ENCODE data around the gene TVP23C.
"Not testable (repeated sequence)": the region's sequence is repeated elsewhere in the genome, so short reads cannot be mapped to it uniquely, and the experiment has no call there.

TVP23C gene

DNA sequence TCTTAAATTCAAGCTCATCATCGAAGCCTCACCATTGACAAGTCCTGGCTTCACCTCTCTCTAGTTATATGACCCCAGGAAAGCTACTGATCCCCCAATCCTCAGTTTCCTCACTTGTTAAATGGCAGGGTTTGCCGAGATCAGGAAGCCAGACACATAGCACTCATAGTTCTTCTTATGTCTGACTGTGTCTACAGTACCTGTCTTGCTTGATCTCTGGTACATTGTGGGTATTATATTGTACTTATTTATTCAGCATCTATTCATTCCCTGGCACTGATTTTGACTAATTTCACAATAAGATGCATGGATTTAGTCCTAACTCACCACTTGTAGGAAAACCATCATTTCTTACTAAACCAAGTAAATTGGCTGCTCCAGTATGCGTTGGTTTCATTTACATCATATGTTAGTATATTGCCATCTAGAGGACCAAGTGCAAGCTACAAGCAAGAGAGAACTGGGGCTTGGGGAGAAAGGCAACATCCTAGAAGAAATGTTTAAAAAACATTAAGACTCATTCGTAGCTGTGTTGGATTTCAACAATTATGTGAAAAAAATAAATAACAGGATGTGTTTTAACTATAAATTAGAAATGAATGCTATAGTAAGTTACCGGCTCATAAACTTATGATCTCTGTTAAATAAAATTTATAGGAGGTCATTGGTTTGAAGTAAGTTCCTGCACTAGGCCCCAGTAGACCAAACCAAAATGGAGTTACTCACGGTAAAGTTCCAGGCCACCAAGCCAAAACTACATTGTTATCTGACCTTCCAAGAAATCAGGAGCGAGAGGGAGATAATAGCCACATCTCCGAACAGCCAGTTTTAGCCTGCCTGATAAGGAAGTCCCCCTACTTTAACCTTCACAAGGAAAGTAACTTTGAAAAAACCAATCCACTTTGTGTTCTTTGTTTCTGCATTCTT, 36.7 kb downstream of the TVP23C start:
- DNase-seq = not testable (repeated sequence)

DNA sequence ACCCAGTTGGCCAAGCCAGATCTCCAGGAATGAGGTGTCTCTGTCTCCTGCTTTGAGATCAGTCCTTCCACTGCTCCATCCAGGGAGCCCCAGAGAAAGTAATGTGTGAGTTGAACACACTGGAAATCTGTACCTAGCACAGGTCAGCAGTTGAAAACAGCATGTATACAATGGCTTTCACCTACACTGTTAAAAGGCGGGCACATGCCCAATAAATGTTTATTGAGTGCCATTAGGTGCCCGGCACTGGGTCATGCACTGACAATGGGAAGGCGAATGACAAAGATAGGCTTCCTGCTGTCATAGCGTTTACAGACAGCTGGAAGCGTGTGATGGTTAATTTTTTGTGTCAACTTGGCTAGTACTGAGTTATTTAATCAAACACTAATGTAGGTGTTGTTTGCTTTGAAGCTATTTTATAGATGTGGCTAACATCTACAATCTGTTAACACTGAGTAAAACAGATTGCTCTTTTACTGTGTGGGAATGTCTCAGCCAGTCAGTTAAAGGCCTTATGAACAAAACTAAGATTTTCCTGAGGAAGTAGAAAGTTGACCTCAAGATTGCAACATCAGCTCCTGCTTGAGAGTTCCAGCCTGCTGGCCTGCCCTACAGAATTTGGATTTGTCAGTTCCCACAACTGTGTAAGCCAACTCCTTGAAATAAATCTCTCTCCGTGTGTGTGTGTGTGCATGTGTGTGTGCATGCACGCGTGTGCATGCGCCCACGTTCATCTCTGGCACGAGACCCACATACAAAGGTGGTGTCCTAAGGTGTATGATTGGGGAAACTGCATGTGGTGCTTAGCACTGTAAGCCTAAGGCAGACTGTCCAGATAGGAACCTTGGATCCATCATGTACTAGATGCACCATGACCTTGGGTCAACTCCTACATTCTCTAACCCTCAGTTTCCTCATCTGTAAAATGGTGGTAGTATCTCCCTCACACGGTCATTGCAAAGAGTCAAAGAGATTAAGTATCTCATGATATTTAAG, 38.0 kb downstream of the TVP23C start:
- DNase-seq = not testable (repeated sequence)

DNA sequence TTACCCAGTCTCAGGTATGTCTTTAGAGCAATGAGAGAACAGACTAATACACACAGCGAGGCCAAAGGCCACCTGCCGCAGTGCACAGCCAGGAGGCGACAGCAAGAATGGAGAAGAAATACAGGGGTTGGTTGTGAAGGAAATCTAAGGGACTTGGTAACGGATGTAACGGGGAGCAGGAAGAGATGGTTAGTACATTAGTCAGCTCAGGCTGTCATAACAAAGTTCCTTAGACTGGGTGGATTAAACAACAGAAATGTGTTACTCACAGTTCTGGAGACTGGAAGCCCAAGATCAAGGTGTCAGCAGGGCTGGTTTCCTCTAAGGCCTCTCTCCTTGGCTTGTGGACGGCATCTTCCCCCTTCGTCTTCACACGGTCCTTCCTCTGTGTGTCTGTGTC, 47.1 kb downstream of the TVP23C start:
- DNase-seq = no peak

DNA sequence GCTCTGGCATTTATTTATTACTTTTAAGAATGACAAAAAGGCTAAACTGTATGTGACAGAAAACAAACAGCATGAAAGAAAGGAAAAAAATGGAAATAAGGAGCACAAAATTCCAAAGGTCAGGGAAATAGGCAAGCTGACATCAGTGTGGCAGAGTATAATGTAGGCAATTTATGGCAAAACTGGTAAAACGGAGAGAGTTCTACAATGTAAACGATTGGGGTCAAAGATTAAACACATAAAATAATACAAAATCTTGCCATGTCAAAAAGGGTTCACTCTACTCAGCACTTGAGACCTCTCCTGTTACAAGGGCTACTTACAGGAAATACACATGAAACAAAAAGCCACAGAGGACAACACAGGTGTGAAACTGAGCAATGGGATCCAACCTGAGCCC, 48.8 kb downstream of the TVP23C start:
- DNase-seq = no peak

DNA sequence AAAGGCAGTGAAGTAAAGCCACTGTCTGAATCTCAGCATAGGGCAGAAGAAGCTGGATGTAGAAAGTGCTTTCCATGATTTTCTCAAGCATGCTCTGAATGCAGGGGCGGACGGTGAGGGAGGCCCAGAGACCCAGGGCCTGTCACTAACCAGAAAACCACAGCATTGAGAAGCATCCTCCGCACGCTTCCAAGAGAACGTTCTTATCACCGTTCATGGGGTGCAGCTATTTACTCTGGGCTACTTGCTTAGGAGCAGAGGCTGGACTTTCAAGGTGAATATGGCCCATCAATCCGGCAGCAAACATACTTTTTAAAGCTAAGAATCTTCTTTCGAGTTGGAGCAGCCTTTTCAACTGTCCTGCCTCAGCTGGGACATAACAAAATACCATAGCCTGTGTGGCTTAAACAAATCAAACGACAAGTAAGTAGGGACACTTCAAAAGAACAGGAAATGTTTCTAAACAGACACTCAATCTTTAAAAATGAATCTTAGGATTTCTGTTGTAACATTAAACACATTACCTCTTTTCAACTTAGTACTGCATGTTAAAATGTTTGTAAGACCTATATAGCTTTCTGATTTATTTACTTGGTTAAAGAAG, 49.3 kb downstream of the TVP23C start:
- no peak for DNase-seq

DNA sequence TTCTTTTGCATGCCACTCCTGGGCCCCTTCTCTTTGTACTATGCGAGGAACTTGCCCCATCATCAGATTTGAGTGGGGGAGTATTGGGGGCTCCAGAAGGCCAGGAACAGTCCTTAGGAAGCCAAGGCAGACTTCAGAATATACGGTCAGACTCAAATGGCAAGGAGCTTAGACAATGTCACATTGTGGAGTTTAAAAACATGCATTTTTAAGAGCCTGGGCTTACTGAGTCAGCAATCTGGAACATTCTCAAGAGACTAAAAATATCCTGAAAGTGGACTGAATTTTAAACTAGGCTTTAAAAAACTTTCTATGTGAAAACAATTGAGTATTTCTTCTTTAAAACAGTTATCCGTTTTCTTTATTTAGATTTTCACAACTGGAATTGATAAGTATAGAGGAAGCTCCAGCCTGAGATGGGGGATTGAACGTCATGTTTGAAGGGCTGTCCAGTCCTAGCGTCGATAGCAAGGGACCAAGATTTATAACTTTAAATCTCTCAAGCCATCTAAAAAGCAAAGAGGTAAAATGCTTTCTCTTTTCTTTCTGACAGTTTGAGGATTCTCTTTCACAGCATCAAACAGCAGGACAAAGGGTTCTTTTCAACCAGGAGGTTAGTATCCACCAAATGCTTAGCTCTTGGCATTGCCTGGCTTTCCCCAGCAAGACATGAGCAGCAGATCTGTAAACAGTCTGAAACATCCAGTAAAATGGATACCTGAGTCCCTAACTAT, 50.1 kb downstream of the TVP23C start:
- DNase-seq = no peak

DNA sequence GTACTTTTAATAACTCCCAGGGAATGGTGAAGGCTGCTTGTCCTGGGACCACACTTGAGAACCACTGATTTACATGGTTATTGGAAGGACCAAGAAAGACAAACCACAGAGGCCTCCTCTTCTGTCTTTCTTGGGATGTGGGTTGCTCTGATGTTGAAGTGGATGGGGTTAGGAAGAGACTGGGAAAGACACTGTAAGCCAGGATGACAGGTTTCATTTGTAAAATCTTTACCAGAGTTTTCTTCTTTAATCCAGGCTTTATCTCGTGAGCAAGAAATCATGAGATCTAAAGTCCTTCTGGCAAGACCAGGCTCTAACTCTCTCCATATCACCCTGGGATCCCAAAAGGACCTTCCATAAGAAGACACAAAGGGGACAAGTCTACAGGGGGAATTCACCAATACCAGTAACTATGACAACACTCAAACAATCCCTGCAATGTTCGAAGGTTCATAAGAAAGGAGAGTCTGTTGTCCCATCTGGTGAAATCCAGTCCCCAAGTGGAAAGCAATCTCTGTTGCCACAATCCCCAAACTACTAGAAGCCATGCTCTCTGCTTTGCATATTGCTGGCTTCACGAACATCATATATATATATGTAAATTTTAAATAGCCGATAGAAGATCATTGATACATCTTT, 51.1 kb downstream of the TVP23C start:
- no peak for DNase-seq

DNA sequence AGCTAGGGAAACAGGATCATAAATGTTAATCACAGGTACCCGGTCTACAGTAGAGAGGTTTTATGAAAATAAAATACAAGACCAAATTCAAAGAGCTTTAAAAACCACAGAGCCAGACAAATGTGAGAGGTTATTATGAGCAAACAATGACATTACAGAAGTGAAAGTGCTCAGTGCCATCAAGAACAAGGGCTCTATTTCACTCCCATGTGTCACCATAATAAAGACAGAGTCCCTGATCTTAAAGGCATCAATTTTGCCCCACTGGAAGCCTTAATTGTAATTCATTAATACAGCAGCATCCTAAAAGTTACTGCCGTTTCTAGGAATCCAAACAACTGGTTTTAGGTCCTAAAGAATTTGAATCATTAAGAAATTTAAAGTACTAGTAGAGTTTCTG, 52.1 kb downstream of the TVP23C start:
- DNase-seq = no peak

DNA sequence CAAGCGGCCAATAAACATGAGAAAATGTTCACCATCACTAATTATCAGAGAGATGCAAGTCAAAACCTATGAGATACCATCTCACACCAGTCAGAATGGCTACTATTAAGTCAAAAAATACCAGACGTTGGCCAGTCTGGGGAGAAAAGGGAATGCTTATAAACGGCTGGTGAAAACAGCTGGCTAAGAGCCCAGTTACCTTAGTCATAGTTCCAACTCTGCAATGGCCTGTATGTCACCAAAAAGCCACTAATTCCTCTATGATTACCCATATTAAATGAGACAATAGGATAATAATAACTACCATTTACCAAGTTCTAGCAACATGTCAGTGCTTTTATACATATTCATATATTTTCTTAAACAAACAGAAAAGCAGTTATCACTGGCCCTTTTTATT, 52.9 kb downstream of the TVP23C start:
- DNase-seq = no peak

DNA sequence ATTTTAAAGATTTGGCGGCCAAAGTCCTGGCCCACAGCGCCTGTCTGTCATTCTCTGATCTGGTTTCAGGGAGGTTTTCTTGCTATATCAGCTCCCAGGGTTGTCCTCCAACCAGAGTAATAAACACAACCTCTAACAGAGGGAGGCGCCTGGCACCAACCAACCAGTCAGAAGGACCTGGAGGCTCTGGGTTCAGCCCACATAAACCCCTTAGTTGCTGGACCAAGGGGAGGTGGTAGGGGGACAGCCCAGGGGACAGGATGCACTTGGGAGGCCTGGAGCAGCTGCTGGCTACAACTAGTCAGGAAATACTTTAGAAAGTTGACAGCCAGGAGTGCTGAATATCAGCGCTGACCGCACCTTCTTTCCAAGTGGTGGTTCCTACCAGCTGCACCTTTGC, 54.2 kb downstream of the TVP23C start:
- no peak for DNase-seq

DNA sequence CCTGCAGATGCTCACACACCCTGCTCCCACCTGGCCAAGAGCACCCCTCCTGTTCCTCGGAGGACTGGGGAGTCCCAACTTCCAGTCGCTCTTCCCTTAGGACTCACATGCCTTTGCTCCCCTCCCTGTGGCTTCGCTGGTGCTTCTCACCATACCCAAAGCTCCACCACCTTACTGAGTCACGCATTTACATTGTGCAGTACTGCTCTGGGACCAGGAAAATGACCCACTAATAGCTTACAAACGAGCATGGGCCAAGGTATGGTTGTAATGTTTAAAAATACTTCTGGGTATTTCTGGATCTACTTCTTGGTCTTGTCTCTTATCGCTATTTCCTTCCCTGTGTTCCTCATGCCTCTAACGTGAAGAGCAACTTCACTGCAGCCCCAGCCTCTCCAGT, 54.8 kb downstream of the TVP23C start:
- no peak for DNase-seq

DNA sequence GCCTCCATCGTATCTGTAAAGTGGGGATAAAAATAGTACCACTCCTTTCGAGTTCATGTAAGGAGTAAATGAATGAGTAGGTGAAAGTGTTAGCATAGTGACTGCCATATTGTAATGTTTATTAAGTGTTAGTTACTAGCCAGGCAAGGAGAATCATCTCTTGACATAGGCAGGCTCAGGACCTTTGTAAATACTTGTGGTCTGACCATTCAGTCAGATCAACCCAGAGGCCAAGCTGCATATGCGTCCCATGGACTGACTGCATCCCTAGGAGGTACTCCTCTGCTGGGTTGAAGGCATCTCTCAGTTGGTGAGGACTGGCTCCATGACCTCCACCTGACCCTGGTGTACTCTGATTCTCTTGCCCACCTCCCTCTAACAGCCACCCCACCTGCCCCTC, 55.4 kb downstream of the TVP23C start:
- DNase-seq = no peak

DNA sequence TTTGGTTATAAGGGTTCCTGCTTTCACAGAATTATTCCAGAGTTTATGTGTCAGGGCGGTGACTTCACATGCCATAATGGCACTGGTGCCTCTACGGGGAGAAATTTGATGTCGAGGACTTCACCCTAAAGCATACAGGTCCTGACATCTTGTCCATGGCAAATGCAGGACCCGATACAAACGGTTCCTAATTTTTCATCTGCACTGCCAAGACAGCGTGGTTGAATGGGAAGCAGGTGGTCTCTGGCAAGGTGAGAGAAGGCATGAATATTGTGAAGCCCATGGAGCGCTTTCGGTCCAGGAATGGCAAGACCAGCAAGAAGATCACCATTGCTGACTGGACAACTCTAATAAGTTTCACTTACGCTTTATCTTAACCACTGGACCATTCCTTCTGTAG, 56.3 kb downstream of the TVP23C start:
- no peak for DNase-seq

DNA sequence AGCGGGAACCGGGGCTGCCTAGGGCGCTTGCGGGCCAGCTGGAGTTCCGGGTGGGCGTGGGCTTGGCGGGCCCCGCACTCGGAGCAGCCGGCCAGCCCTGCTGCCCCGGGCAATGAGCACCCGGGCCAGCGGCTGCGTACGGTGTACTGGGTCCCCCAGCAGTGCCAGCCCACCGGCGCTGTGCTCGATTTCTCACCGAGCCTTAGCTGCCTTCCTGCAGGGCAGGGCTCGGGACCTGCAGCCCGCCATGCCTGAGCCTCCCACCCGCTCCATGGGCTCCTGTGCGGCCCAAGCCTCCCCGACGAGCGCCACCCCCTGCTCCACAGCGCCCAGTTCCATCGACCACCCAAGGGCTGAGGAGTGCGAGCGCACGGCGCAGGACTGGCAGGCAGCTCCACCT, 57.6 kb downstream of the TVP23C start:
- DNase-seq = not testable (repeated sequence)

DNA sequence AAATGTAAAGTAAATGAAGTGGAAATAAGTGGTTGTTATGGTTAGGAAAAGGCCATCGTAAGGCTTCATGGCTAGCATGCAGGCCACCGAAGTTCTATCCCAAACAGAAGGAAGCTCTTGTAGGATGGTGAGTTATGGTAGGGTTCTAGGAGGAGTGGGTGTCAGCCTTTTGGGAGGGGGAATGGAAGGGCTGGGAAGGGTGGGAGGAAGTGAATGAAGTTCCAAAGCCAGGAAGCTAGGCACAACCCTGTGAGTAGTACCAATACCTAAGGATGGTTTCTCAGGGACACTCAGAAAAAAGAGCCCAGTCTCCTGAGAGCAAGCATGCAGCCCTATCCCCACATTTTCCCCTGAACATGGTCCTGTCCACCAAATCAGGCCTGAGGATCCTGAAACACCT, 59.6 kb downstream of the TVP23C start:
- DNase-seq = no peak

DNA sequence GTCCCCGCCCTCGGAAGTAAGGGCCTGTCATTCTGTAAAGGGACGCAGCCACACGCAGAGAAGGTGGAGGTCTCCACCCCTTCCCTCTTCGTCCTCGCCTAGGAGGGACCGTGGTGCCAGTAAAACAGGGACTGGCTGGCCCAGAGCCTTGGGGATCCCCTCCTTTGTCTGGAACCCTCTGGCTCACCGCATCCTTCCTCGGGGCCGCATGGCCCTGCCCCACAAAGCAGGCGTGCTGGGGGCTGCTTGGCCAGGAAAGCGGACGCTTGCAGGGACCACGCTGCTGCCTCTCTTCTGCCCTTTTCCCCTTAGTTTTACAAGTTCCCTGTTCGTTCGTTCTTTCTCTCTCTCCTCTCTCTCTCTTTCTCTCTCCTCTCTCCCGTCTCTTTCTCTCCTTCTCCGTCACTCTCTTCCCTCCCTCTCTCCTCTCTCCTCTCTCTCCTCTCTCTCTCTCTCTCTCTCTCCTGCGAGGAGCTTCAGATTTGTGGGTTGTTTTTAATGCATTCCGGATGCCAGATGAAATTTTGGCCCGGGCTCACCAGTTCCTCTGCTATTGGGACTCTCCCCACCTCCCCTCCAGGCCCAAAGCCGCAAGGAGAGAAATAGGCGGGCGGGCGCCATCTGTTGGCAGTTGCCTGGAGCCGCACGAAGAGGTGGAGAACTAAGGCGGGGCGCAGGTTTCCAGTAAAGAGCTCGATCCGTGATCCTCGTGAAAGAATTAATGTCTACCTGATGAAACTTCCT, 60.7 kb downstream of the TVP23C start:
- no peak for DNase-seq

DNA sequence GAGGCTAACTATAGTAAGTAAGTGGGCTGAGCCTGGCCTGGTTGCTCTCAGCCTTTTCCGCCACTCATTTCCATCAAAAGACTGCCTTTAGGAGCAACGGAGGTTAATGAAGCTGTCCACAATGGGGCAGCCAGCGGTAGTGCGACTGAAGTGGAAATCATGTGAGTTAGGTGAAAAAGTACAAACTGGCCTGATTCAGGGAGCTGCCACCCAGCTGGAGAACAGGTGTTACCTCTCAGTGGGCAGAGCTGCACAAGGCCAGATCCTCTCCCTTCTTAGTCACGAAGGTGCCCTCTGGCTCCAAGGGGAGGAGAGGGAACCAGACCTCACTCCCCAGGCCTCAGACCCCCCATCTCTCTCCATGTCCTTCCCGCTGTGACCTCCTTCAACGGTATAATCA, 61.5 kb downstream of the TVP23C start:
- DNase-seq = no peak

DNA sequence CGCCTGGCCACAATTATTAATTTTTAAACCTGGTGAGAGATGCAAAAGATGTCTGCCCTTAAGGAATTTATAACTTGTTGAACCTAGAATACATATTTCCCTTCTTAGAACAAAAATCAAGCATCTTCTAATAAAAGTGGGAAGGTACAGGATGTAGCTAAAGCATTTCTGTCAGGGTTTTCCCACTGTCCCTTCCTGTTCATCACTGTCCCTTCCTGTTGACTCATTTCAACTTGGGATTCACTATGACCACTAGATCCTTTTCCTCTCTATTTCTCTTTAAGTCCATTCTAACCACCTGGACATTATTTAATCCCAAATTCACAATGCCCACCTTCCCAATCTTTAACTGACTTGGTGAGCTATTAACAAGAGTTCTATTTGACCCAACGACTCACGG, 62.0 kb downstream of the TVP23C start:
- no peak for DNase-seq

DNA sequence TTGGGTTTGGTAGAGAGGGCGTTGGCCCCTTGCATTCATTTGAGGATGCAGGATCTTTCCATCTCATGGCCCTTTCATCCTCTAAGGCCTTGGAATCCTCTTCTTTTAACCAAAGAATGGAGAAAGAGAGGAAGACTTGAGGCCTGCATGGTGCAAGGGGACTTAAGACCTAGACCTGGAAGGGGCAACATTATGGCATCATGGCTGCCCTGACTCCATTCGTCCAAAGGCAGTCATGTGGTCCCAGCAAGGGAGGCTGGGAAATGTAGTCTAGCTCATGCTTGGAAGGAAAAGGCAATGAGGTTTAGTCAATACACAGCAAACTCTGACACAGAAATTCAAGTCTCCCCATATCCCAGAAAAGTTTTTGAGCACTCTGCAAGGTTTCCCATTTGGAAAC, 65.2 kb downstream of the TVP23C start:
- DNase-seq = no peak

DNA sequence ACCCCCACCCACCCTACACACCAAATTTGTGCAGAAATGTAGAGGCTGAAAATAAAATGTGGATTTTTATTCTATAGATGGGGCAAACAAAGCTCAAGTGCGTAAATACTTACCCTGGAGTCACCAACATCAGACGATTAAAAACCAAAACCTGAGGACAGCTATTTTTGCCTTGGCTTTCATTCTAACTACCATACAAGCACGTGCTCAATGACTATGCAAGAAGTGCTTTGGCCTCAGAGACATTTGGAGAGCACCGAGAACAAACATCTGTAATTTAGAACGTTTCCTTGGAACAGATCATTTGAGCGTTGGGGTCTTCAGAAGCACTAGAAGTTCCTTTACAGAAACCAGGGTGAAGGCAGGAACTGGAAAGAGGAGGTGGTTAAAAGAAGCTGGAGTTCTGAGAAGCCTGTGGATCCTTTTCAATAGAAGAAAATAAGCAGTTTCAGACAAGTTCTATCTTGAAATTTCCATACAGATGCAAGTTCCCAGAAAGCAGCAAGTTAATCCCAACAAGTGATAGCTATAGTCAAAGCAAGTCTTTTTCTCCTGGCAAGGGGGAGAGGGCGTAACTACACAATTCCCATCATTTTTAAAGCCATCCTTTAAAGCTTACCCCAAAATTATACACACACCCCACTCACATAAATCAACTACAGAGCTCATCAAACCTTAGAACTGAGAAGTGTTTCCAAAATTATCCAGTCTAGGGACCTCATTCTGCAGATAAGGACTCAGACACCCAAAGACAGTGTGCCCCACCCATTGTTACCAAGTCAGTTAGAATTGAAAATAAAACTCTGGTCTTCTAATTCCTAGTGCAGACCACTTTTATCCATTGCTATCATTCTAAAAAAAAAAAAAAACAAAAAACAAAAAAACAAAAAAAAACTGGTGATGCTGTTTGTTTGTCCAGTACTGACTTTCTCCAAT, 66.3 kb downstream of the TVP23C start:
- no peak for DNase-seq
